Coronary artery (tissue), 2 donors: Measurements from ENCODE around the gene APOE.

Experiments used
- DNase-seq: peaks from one replicate; pipeline ENCODE4 v3.0.0-alpha.2; 2017; ENCODE audit warnings: low spot score
- H3K27ac ChIP-seq, 2 donors: fragments of 200-600 bp; sonication (generic); one replicate each; pipeline ENCODE4 v1.5.1; 2016 to 2019
- H3K4me3 ChIP-seq: fragments of 200-600 bp; sonication (generic); 2 replicates; pipeline ENCODE4 v1.5.1; 2016; ENCODE audit warnings: mild to moderate bottlenecking, moderate library complexity
- CTCF ChIP-seq: fragments of 200-600 bp; sonication (generic); IDR thresholded peaks from one replicate; pipeline ENCODE4 v1.5.1; 2019; ENCODE audit warnings: antibody characterized with exemption

APOE gene

DNA sequence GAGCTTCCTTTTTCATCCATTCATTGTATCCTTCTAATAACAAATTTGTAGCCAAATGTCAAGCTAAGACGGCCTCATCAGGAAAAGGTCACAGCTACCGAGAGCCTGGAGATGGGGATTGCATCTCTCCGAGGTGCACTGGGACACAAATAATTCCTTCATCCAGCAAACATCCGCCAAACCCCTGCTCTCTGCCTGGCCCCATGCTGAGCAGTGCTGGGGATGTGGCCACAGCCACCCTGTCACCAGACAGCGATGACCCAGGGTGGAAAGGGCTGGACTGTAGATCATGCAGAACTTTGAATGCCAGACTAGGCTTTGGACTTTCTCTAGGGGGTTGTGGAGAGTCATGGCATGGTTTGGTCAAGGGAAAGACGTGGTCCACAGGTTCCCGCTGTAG lies 12.7 kb upstream of the APOE start:
- DNase-seq: no peak
- Histone ChIP-seq H3K27ac (no peak overlapping the region), H3K4me3 (no peak overlapping the region)
- no peak for TF ChIP-seq CTCF

DNA sequence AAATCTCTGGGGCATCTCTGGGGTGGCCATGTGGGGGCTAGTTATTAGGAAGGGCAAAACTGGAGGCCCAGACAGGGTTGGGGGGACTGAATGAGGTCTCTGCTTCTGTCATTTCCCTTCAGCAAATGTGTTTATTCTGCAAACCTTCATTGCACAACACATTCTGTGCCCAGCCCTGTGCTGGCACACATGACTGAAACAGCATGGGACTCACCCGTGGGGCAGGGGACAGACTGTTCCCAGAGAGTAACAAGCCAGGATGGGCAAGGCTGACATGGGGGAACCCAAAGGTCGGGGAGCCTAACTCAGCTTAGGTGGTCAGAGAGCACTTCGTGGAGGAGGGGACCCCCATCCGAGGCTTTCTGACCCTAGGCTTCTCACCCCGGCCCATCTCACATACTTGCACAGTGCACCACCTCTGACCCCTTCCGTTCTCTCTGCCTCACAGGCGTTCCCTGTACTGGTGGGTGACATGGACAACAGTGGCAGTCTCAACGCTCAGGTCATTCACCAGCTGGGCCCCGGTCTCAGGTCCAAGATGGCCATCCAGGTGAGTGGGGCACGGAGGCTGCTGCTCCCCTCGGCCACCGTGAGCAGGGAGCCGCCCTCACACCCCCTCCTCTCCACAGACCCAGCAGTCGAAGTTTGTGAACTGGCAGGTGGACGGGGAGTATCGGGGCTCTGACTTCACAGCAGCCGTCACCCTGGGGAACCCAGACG lies 12.1 kb upstream of the APOE start:
- Histone ChIP-seq H3K4me3 (no peak overlapping the region), H3K27ac (no peak overlapping the region)
- no peak for TF ChIP-seq CTCF
- DNase-seq: no peak

DNA sequence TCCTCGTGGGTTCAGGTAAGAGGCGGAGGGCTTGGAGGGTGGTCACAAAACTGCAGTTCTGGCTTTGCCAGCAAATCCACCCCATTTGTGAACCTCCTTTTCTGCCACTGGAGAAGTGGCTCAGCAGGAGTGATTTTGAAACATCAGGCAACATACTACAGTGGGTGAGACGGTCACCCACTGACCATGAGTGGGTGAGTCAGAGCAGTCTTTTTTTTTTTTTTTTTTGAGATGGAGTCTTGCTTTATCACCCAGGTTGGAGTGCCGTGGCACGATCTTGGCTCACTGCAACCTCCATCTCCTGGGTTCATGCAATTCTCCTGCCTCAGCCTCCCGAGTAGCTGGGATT lies 11.6 kb upstream of the APOE start:
- no peak overlapping the region for H3K27ac ChIP-seq
- no peak overlapping the region for H3K4me3 ChIP-seq
- no peak for TF ChIP-seq CTCF
- no peak for DNase-seq

DNA sequence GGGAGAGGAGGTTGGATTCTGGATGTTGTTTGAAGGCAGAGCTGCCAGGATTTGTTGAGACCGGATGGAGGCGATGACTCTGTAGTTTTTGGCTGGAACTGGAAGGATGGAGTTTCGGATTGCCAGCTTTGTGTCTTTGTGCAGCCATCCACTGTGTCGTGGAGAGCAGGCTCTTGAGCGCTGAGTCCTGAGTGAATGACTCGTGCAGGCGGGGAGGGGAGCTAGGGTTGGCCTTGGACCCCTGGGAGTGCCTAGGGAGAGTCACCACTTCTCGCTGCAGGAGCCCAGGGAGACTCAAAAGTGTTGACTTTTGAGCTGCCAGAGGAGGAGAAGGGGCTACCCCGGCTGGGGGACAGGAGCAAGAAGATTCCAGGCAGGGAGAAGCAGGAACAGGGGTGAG lies 10.7 kb upstream of the APOE start:
- Histone ChIP-seq H3K27ac (no peak overlapping the region), H3K4me3 (no peak overlapping the region)
- no peak for DNase-seq
- no peak for TF ChIP-seq CTCF

- H3K4me3 ChIP-seq: no peak overlapping the region
- no peak for TF ChIP-seq CTCF
- DNase-seq: no peak
- no peak overlapping the region for H3K27ac ChIP-seq
Observed at GRCh38 chr19:44897835-44898234, 7.8 kb upstream of the APOE start.

GRCh38 chr19:44900328-44901244 lies 5.0 kb upstream of the APOE start:
- DNase-seq: no peak
- no peak overlapping the region for H3K27ac ChIP-seq
- TF ChIP-seq CTCF: no peak
- no peak overlapping the region for H3K4me3 ChIP-seq

DNA sequence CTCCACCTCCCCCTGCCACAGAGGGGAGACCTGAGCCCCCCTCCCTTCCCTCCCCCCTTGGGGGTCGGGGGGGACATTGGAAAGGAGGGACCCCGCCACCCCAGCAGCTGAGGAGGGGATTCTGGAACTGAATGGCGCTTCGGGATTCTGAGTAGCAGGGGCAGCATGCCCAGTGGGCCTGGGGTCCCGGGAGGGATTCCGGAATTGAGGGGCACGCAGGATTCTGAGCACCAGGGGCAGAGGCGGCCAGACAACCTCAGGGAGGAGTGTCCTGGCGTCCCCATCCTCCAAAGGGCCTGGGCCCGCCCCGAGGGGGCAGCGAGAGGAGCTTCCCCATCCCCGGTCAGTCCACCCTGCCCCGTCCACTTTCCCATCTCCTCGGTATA lies 2.4 kb upstream of the APOE start:
- TF ChIP-seq CTCF: no peak
- DNase-seq: no peak

More for the DNA sequence above, 2.4 kb upstream of the APOE start:
- Histone ChIP-seq H3K4me3 (no peak overlapping the region), H3K27ac (no peak overlapping the region)
